PFSK-1 (cell line): Measurements from ENCODE around the gene TOB2.

ENCODE experiments used
- FOXP2 ChIP-seq: optimal IDR thresholded peaks from 2 replicates; pipeline ENCODE3; 2011; ENCODE audit warnings: borderline replicate concordance, control low read depth, inconsistent platforms; ENCODE audit not compliant: insufficient read depth; ENCODE audit errors: extremely low read length, extremely low read depth
- POLR2AphosphoS5 ChIP-seq: IDR thresholded peaks from 2 replicates; pipeline ENCODE4 v1.6.1; 2012; ENCODE audit warnings: low read depth, mild to moderate bottlenecking, control low read depth, low read length, moderate library complexity
- REST ChIP-seq, 2 experiments: IDR thresholded peaks; 2 replicates each; pipeline versions ENCODE4 v1.6.1 to v1.8.0; 2011 to 2012; ENCODE audit warnings: low read depth in 2 of 2, low read length in 2 of 2, control low read depth in 1 of 2, inconsistent platforms in 1 of 2, mild to moderate bottlenecking in 1 of 2, moderate library complexity in 1 of 2; ENCODE audit not compliant: insufficient read depth in 1 of 2
- SIN3A ChIP-seq: IDR thresholded peaks from 2 replicates; pipeline ENCODE4 v1.6.1; 2012; ENCODE audit warnings: mild to moderate bottlenecking, low read length, moderate library complexity, borderline replicate concordance; ENCODE audit not compliant: insufficient read depth
- TAF1 ChIP-seq: IDR thresholded peaks from 2 replicates; pipeline ENCODE4 v1.6.1; 2012; ENCODE audit warnings: low read length, control low read depth, borderline replicate concordance; ENCODE audit not compliant: insufficient read depth

DNA sequence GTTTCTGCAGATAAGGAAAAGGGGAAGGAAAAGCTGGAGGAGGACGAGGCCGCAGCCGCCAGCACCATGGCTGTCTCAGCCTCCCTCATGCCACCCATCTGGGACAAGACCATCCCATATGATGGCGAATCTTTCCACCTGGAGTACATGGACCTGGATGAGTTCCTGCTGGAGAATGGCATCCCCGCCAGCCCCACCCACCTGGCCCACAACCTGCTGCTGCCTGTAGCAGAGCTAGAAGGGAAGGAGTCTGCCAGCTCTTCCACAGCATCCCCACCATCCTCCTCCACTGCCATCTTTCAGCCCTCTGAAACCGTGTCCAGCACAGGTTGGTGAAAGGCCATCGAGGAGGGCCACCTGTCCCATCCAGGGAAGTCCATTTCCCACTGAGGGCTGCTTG is 59.3 kb downstream of the TOB2 start:
- TF ChIP-seq POLR2AphosphoS5 (no peak), SIN3A (no peak), TAF1 (no peak), REST (IDR thresholded peaks at IDR 0.05; ENCODE audit: insufficient read depth in 1 of 2, low read depth in 2 of 2, low read length in 2 of 2) (no peak), FOXP2 (no peak)
